SK-N-SH (cell line): Measurements from ENCODE around the gene PIK3R5.

Experiments used
- EP300 ChIP-seq, 2 experiments: IDR thresholded peaks; 2 replicates each; pipeline versions ENCODE4 v1.4.0 to v1.6.1; 2012; ENCODE audit warnings: borderline replicate concordance in 1 of 2, low read depth in 1 of 2, low read length in 1 of 2
- EZH2phosphoT487 ChIP-seq: fragments of 200-600 bp; sonication (generic); IDR thresholded peaks from 2 replicates; pipeline ENCODE4 v1.6.1; 2017; ENCODE audit warnings: low read depth, mixed run types, mild to moderate bottlenecking, antibody characterized with exemption, moderate library complexity, borderline replicate concordance
- NFIC ChIP-seq: IDR thresholded peaks from 2 replicates; pipeline ENCODE4 v1.4.0; 2012; ENCODE audit warnings: borderline replicate concordance
- NRF1 ChIP-seq: IDR thresholded peaks from 2 replicates; pipeline ENCODE4 v1.6.1; 2012; ENCODE audit warnings: low read depth, mild to moderate bottlenecking, low read length
- POLR2AphosphoS5 ChIP-seq: IDR thresholded peaks from 2 replicates; pipeline ENCODE4 v1.6.1; 2012; ENCODE audit warnings: low read depth, low read length
- TAF1 ChIP-seq: IDR thresholded peaks from 2 replicates; pipeline ENCODE4 v1.6.1; 2012; ENCODE audit warnings: low read depth, mild to moderate bottlenecking, low read length, moderate library complexity, borderline replicate concordance
- TCF12 ChIP-seq: IDR thresholded peaks from 2 replicates; pipeline ENCODE4 v1.4.0; 2012
- TF ChIP-seq, protein P1 (sequence below): fragments of 200-600 bp; sonication (generic); IDR thresholded peaks from 2 replicates; pipeline ENCODE4 v1.6.1; 2017; ENCODE audit warnings: antibody characterized with exemption, mild to moderate bottlenecking, moderate library complexity
- TF ChIP-seq, protein P2 (sequence below): IDR thresholded peaks from 2 replicates; pipeline ENCODE4 v1.6.1; 2012; ENCODE audit warnings: mild to moderate bottlenecking, low read depth, low read length, moderate library complexity

- TF ChIP-seq, protein P1, sequence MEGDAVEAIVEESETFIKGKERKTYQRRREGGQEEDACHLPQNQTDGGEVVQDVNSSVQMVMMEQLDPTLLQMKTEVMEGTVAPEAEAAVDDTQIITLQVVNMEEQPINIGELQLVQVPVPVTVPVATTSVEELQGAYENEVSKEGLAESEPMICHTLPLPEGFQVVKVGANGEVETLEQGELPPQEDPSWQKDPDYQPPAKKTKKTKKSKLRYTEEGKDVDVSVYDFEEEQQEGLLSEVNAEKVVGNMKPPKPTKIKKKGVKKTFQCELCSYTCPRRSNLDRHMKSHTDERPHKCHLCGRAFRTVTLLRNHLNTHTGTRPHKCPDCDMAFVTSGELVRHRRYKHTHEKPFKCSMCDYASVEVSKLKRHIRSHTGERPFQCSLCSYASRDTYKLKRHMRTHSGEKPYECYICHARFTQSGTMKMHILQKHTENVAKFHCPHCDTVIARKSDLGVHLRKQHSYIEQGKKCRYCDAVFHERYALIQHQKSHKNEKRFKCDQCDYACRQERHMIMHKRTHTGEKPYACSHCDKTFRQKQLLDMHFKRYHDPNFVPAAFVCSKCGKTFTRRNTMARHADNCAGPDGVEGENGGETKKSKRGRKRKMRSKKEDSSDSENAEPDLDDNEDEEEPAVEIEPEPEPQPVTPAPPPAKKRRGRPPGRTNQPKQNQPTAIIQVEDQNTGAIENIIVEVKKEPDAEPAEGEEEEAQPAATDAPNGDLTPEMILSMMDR, result no peak
- TF ChIP-seq NFIC (no peak), EP300 (IDR thresholded peaks at IDR 0.05; ENCODE audit: borderline replicate concordance in 1 of 2, low read depth in 1 of 2, low read length in 1 of 2) (no peak), EZH2phosphoT487 (0 out of 2 replicates have a peak, but pooled peaks have one; percentile 54), NRF1 (no peak), POLR2AphosphoS5 (no peak), TCF12 (no peak), TAF1 (no peak)
- TF ChIP-seq, protein P2, sequence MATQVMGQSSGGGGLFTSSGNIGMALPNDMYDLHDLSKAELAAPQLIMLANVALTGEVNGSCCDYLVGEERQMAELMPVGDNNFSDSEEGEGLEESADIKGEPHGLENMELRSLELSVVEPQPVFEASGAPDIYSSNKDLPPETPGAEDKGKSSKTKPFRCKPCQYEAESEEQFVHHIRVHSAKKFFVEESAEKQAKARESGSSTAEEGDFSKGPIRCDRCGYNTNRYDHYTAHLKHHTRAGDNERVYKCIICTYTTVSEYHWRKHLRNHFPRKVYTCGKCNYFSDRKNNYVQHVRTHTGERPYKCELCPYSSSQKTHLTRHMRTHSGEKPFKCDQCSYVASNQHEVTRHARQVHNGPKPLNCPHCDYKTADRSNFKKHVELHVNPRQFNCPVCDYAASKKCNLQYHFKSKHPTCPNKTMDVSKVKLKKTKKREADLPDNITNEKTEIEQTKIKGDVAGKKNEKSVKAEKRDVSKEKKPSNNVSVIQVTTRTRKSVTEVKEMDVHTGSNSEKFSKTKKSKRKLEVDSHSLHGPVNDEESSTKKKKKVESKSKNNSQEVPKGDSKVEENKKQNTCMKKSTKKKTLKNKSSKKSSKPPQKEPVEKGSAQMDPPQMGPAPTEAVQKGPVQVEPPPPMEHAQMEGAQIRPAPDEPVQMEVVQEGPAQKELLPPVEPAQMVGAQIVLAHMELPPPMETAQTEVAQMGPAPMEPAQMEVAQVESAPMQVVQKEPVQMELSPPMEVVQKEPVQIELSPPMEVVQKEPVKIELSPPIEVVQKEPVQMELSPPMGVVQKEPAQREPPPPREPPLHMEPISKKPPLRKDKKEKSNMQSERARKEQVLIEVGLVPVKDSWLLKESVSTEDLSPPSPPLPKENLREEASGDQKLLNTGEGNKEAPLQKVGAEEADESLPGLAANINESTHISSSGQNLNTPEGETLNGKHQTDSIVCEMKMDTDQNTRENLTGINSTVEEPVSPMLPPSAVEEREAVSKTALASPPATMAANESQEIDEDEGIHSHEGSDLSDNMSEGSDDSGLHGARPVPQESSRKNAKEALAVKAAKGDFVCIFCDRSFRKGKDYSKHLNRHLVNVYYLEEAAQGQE, result no peak
Measured at GRCh38 chr17:9003355-9004131, 38.0 kb upstream of the PIK3R5 start.
